Heart right ventricle (tissue), 16 donors: Measurements from ENCODE around the gene CTBP1. TPM values are rescaled to one million over a fixed set of nuclear protein-coding genes. Genes with fewer than 3 reads are reported as not detected.

Experiments
- ATAC-seq, 8 donors: fragments of 200-7000 bp; cut with Tn5 transposase; one replicate each; pipeline ENCODE4 v1.9.1; 2020; ENCODE audit warnings: mild to moderate bottlenecking in 8 of 8, moderate library complexity in 8 of 8, moderate number of reproducible peaks in 1 of 8
- DNase-seq, 2 donors: peaks; one replicate each; pipeline ENCODE4 v3.0.0-alpha.2; 2020
- H3K27ac ChIP-seq, 10 donors: fragments of 200-600 bp; sonication (generic) in 2 of 10; one replicate each; pipeline versions ENCODE4 v1.5.0 to v1.8.0; 2020 to 2022; ENCODE audit warnings: mild to moderate bottlenecking in 3 of 10
- H3K27me3 ChIP-seq, 7 donors: fragments of 200-600 bp; one replicate each; pipeline ENCODE4 v1.8.0; 2021 to 2022; ENCODE audit warnings: mild to moderate bottlenecking in 2 of 7
- H3K36me3 ChIP-seq, 9 donors: fragments of 200-600 bp; sonication (generic) in 1 of 9; one replicate each; pipeline versions ENCODE4 v1.5.0 to v1.8.0; 2020 to 2022; ENCODE audit warnings: mild to moderate bottlenecking in 2 of 9
- H3K4me1 ChIP-seq, 9 donors: fragments of 200-600 bp; sonication (generic) in 1 of 9; one replicate each; pipeline versions ENCODE4 v1.5.0 to v1.8.0; 2020 to 2022; ENCODE audit warnings: mild to moderate bottlenecking in 4 of 9
- H3K4me3 ChIP-seq, 10 donors: fragments of 200-600 bp; sonication (generic) in 2 of 10; one replicate each; pipeline versions ENCODE4 v1.5.0 to v1.8.0; 2020 to 2022; ENCODE audit warnings: mild to moderate bottlenecking in 7 of 10, moderate library complexity in 2 of 10
- H3K9me3 ChIP-seq, 11 donors: fragments of 200-600 bp in 10 of 11; sonication (generic) in 2 of 11; one replicate each; pipeline versions ENCODE4 v1.5.0 to v1.8.0; 2013 to 2022; ENCODE audit warnings: mild to moderate bottlenecking in 2 of 11, control low read depth in 1 of 11, moderate library complexity in 1 of 11
- WGBS, 2 donors: extraction: QIAGEN DNeasy Blood & Tissue Kit; methylation state at CpG; one replicate each; pipeline ENCODE4 v1.1.7; 2013; ENCODE audit warnings: inconsistent platforms in 1 of 2; 5-methylcytosine and 5-hydroxymethylcytosine counted together
- intact Hi-C, 10 donors: fragments of 100-400 bp; cut with DNase I; formaldehyde crosslinking; loops; one replicate each; pipeline versions ENCODE4 v1.11.1 to v1.14.2; 2022
- polyA plus RNA-seq, 2 donors: library from polyadenylated mRNA; stranded (reverse); fragments of 200-250 nt; gene quantifications; one replicate each; pipeline ENCODE4 v1.2.3, GENCODE V29; 2013
- total RNA-seq, 10 donors: library from RNA; stranded (reverse); fragmentation: NEBNext Ultra II Directional in 3 of 10; extraction: Animal tissue kit (Norgen Biotek cat#: 25700) in 3 of 10; gene quantifications; one replicate each; pipeline versions ENCODE4 v1.2.1 to v1.2.4, GENCODE V29; 2021 to 2023
- TF ChIP-seq, protein P1 (sequence below), 9 donors: fragments of 200-600 bp; sonication (generic) in 2 of 9; IDR thresholded peaks; one replicate each; pipeline versions ENCODE4 v1.5.0 to v1.8.0; 2021 to 2022; ENCODE audit warnings: antibody characterized with exemption in 9 of 9, mild to moderate bottlenecking in 5 of 9, moderate library complexity in 1 of 9
- donor health status: Arrhythmogenic right ventricular cardiomyopathy.
- donor health status: ischemic (EF 13 %, LVEDD 7.1; RV severe dilation, severe dysfunction).
- donor health status: healthy with polysubstance abuse.
- donor health status: DM: no; HTN: yes; CAD: no.
- donor health status: DM: no; HTN: no; CAD: no.
- donor health status: ischemic (EF 25% LVEDD 6.9; RV normal size, moderate dysfunction).
- donor health status: ischemic (EF 25% LVEDD 5.7; RV mildly dilated, moderate dysfunction).
- donor health status: healthy.
- donor health status: DM: yes; HTN: yes; CAD: no.
- donor health status: Ischemic cardiomyopathy.
- donor health status: ischemic (EF 35%, LVEDD 5.7; RV mildly dilated, moderate dysfunction).
- donor health status: nonischemic (EF 11% LVEDD 7.7; RV severe dilation, severe dysfunction).
- donor health status: DM: yes; HTN: yes; CAD: no.
- donor health status: PGD.
- donor health status: ischemic (EF 29% LVEDD 5.4; RV normal size, mild dysfunction).
- donor health status: nonischemic (EF 23%, LVEDD 6.1; RV moderate dilation, normal function).

The CTBP1 gene
- total and polyA plus RNA-seq, 12 donors: 98.6 to 132 (median 121) TPM

DNA sequence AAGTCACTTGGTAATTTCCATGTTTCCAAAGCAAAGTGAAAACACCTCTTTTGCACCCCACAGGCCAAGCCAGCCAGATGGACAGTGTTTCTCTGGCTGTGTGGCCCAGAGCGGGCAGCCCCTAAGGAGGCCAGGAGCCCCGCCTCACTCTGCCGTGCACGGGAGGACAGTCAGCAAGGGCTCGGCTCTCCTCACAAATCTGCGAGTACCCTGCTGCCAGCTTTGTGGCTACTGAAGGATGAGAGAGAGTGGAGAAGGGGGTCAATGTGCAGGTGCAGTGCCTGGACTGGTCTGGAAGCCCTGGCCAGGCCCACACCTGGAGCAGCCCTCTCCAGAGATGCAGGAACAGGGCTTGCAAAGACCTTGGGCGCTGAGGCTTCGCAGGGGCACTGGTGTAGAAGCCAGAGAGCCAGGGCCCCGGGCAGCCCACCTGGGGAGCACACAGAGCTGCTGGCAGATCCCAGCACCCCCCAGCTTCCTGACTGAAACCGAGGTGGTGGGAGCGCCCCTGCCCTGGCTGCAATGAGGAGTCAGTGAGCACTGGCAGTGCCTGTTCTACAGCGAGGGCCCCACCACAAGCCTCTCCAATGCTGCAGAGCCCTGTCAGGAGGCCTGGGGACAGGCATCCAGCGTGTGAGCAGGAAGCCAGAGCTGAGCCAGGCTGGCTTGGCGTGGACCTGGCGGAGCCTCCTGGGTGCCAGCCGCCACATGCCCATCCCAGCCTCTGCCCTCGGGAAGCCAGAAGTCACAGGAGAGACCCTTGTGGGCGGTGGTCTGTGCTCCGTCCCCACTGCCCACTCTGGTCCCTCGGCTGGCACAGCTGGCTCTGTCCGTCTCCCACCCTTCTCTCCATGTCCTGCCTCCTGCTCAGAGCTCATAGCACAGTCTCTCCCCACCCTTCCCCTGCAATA, 80.5 kb downstream of the CTBP1 start:
- Histone ChIP-seq H3K4me3 (peak overlapping the region in 4 of 10 donors; percentile 63 to 79 (median 64)), H3K27me3 (peaks cover 9 to 49% (median 30%) of the 10 kb centered on the region in 7 donors), H3K9me3 (no peaks in the 10 kb centered on the region), H3K4me1 (peaks cover 11 to 53% (median 34%) of the 10 kb centered on the region in 9 donors), H3K27ac (peak overlapping the region in 1 of 10 donors; percentile 80), H3K36me3 (peaks cover 0 to 12% (median 0%) of the 10 kb centered on the region in 9 donors)
- TF ChIP-seq, protein P1, sequence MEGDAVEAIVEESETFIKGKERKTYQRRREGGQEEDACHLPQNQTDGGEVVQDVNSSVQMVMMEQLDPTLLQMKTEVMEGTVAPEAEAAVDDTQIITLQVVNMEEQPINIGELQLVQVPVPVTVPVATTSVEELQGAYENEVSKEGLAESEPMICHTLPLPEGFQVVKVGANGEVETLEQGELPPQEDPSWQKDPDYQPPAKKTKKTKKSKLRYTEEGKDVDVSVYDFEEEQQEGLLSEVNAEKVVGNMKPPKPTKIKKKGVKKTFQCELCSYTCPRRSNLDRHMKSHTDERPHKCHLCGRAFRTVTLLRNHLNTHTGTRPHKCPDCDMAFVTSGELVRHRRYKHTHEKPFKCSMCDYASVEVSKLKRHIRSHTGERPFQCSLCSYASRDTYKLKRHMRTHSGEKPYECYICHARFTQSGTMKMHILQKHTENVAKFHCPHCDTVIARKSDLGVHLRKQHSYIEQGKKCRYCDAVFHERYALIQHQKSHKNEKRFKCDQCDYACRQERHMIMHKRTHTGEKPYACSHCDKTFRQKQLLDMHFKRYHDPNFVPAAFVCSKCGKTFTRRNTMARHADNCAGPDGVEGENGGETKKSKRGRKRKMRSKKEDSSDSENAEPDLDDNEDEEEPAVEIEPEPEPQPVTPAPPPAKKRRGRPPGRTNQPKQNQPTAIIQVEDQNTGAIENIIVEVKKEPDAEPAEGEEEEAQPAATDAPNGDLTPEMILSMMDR (IDR thresholded peaks at IDR 0.05): no peak
- 84 to 88% methylated on average over 19 to 21 of the region's 21 CpGs for WGBS, 2 donors
- DNase-seq: no peak
- ATAC-seq: no peak
- intact Hi-C loops: loop anchor here in 9 of 10 donors (5.0 to 10.0 kb wide), 6 partner anchors 39 to 176 kb away; partner anchors contain the start of genes CTBP1 (in 6 of the 9) and UVSSA (in 6 of the 9)

DNA sequence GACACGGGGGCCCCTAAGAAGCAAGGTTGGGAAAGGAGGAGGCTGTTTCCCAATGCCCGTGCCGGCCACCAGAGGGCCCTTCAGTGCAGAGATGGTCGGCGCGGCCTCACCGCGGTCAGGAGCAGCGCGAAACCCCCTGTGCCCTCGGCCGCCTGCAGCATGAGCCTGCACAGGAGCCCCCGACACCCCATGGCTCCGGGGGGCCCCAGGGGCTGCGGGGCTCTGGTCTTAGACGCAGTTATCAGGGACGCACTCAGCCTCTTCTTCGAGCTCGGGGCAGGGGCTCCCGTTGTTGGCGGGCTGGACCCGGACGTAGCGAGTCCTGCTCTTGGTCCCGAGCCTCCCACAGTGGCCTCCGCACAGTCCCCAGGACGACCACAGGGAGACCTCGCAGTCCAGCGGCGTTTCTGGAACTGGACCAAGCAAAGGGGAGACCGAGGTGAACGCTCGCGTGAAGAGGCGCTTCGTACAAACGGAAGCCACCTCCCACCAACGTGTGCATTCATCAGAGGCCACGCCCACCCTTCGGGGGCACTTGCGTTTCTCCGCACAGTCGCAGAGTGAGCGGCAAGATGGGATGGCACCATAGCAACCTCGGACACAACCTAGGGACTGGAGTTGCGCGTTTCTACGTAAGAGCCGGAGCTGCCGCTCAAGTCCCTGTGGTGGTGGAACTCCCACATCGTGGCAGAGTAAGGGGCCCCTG, 81.5 kb downstream of the CTBP1 start:
- intact Hi-C loops: loop anchor here in 9 of 10 donors (1.0 to 10.0 kb wide), 8 partner anchors 40 to 177 kb away; partner anchors contain the start of genes CTBP1 (in 6 of the 9) and UVSSA (in 6 of the 9)
- DNase-seq: peak; percentile 76 to 83
- TF ChIP-seq, protein P1 (IDR thresholded peaks at IDR 0.05): peak; percentile 84 to 96 (median 93)
- Histone ChIP-seq H3K27ac (peak overlapping the region in 2 of 10 donors; percentile 29 to 80), H3K27me3 (peaks cover 9 to 39% (median 29%) of the 10 kb centered on the region in 7 donors), H3K9me3 (no peaks in the 10 kb centered on the region), H3K36me3 (peaks cover 0 to 12% (median 0%) of the 10 kb centered on the region in 9 donors), H3K4me1 (peaks cover 5 to 44% (median 27%) of the 10 kb centered on the region in 9 donors), H3K4me3 (peak overlapping the region; percentile 12 to 79 (median 62))
- WGBS, 2 donors: 3 to 5% methylated on average over 51 of the region's 51 CpGs
- ATAC-seq: peak; percentile 80 to 92 (median 86)

DNA sequence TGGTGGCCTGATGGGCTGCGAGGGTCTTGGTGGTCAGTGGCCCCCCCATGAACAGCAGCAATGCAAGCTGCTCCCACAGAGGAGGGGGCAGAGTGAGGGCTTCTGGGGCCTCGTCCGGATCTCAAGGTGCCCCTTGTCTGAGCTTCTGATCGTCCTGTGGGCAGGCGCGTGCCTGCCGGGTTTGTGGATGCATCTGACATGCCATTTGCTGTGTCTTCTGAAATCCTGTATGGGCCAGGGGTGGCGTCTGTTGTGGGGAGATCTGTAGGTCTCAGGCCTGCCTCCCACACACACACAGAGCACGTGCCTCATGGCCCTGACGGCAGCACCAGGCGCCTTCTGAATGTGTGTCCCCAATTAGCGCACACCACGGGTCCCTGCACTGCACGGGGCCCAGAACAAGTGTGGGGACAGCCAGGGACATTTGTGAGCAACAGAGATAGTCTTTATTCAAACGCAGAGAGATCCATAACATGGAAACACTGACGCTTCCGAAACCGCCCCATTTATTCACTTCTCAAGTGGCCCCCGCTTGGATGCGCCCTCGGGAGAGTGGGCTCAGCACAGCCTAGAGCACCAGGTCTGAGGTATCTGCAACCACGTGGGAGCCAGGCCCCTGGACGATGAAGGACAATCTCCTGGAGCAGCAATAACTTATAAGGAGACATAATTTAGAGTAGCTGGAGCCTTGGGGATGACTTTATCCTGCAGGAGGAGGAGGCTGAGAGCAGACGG, 82.3 kb downstream of the CTBP1 start:
- H3K27ac ChIP-seq: peak overlapping the region in 1 of 10 donors; percentile 80
- WGBS, 2 donors: 52 to 61% methylated on average over 24 of the region's 24 CpGs
- DNase-seq (no peak), ATAC-seq (peak in 7 of 8 donors; percentile 1 to 15 (median 12))
- H3K9me3 ChIP-seq: no peaks in the 10 kb centered on the region
- H3K36me3 ChIP-seq: peaks cover 0 to 12% (median 0%) of the 10 kb centered on the region in 9 donors
- H3K27me3 ChIP-seq: peaks cover 9 to 32% (median 22%) of the 10 kb centered on the region in 7 donors
- TF ChIP-seq, protein P1 (IDR thresholded peaks at IDR 0.05): no peak
- peak overlapping the region in 8 of 10 donors; percentile 47 to 79 (median 63) for H3K4me3 ChIP-seq
- peaks cover 4 to 37% (median 20%) of the 10 kb centered on the region in 9 donors for H3K4me1 ChIP-seq
- intact Hi-C loops: loop anchor here in 9 of 10 donors (1.0 to 10.0 kb wide), 8 partner anchors 41 to 178 kb away; partner anchors contain the start of genes CTBP1 (in 6 of the 9) and UVSSA (in 6 of the 9)
